ENCODE data around the gene ARHGEF11.
A peak's percentile ranks its signal among the peaks of the same experiment; 100 is the strongest.

Gene ARHGEF11

GRCh38 chr1:157000686-157001085 is 44.9 kb downstream of the ARHGEF11 start:
- no peak for DNase-seq (ENCODE audit: low read depth in 2 of 2)

DNA sequence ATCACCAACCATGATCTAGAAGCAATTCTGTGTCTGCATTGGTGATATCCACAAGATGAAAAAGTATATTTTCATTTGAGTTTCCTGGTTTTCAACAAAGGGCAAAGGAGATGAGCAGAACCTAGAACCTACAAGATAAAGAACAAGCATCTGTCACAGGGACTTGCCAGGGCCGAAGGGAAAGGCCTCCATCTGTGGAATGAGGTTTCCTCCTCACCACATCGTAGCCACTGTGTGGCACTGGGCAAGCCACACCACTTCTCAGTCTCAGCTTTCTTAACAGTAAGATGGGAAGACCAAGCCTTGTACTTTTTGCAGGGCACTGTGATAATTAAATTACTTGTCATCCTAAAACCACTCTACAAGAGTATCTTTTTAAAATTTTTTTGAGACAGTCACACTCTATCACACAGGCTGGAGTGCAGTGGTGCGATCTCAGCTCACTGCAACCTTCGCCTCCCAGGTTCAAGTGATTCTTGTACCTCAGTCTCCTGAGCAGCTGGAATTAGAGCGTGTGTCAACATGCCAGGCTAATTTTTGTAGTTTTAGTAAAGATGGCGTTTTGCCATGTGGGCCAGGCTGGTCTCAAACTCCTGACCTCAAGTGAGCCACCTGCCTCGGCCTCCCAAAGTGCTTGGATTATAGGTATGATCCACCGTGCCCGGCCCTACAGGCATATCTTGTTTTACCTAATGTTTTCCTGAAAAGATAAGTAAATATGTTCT is 45.8 kb downstream of the ARHGEF11 start:
- DNase-seq (ENCODE audit: low read depth in 2 of 2) = no peak

DNA sequence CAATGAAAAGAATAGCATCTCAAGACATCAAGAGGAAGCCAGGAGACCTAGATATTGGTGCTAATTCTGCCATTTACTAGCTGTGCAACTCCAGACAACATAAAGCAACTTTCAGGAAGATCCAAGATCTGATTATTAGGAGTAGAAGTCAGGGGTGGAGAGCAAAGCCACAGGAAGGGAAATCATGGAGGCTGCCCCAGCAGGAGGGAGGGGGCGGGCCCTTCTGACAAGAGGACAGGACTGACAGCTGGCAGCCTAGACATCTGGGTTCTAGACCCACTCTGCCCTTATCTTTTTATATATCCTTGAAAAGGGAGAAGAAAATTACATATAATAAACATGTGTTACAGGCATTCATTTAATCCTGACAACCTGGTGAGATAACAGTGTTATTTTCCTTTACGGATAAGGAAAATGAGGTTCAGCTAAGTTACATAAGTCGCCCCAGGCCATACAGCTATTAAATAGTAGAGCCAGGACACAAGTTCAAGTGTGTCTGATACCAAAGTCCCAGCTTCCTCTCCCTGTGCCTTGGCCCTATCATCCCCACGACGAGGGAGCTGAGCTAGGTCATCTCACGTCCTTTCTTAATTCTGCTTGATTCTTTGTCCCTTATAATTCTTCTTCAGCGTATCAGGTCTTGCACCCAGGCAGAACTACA is 46.6 kb downstream of the ARHGEF11 start:
- DNase-seq (ENCODE audit: low read depth in 2 of 2) = no peak

- no peak for DNase-seq (ENCODE audit: low read depth in 2 of 2)
Observed at GRCh38 chr1:156998301-156998700, 47.2 kb downstream of the ARHGEF11 start.

DNA sequence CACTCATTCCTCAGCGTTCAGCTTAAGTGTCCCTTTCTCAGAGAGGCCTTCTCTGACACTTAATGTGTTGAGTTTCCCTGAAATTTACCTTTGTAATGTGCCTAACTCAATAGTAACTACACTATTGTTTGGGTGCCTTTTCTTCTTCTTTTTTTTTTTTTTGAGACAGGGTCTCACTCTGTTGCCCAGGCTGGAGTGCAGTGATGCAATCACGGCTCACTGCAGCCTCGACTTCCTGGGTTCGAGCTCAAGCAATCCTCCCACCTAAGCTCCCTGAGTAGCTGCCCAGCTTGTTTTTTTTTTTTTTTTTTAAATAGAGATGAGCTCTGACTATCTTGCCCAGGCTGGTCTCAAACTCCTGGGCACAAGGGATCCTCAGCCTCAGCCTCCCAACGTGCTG is 50.1 kb downstream of the ARHGEF11 start:
- DNase-seq (ENCODE audit: low read depth in 2 of 2) = no peak

DNA sequence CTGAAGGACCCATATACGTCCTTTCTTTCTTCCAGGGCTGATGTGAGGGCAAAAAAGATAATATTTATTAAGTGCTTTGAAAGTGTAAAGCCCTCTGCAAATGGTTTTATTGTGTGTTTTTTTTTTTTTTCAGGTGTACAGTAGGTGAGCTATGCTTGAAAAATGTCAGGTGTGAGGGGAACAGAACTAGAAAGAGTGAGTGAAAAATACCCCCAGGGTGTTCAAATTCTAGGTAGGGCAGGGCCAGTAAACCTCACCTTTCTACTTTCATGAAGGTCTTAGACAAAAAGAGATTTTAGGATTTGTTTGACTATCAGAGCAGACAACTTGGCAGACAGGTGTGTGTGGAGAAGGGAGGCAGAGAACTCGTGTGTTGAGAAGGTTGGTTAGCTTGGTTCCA is 51.3 kb downstream of the ARHGEF11 start:
- no peak for DNase-seq (ENCODE audit: low read depth in 2 of 2)

GRCh38 chr1:156993426-156994147 is 52.0 kb downstream of the ARHGEF11 start:
- DNase-seq (ENCODE audit: low read depth in 2 of 2) = no peak

DNA sequence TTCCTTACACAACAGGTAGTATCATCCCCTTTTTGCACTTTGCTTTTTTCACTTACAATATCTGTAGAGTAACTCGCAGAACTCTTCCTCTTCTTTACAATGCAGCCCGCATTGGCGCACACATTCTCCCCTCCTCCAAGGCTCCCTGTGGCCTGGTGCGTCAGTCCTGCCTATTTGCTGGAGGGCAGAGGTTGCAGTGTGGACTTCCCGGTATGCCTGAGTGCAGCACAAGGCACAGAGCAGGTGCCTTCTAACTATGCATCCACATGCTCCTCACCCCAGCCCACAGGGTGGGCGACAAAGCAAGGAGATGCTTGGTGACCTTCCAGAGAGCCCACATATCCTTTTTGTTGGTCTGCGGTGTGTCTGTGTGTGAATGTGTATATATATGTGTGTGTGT is 53.3 kb downstream of the ARHGEF11 start:
- no peak for DNase-seq (ENCODE audit: low read depth in 2 of 2)

DNA sequence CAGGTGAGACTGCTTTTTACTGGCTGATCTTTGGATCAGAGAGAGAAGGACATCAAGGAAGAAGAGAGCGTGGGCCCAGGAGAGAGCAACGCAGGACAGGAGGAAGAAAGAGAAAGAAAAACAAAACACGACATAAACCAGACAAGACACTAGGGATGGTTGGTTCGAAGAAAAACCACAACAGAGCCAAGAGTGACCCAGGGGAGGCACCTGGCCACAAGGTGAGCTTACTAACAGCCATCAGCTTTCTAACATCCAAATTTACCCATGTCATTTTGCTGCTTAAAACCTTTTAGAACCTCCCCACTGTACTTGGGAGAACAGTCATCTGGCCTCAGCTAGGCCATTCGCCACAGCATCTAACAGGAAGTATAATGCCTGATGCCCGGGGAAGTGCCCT is 57.8 kb downstream of the ARHGEF11 start:
- no peak for DNase-seq (ENCODE audit: low read depth in 2 of 2)

- no peak for DNase-seq (ENCODE audit: low read depth in 2 of 2)
Observed at GRCh38 chr1:156980551-156980950, 65.0 kb downstream of the ARHGEF11 start.

GRCh38 chr1:156975084-156975483 is 70.5 kb downstream of the ARHGEF11 start:
- DNase-seq (ENCODE audit: low read depth in 2 of 2) = no peak

DNA sequence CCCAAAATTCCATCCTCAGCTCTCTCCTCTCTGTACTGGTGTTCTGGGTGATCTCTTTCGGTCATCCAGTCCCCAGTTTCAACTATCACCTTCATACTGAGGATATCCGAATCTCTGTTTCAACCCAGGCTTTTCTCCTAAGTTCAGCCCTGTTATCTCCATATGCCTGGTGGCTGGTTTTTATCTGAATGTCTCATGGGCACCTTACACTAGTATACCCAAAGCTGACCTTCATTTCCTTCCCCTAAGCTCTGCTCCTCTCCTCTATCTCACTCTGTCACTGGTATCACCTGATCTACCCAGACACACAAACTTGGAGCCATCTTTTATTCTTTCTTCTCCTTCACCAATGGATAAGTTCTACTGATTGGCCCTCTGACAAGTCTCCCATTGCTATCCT is 72.1 kb downstream of the ARHGEF11 start:
- DNase-seq (ENCODE audit: low read depth in 2 of 2) = no peak

DNA sequence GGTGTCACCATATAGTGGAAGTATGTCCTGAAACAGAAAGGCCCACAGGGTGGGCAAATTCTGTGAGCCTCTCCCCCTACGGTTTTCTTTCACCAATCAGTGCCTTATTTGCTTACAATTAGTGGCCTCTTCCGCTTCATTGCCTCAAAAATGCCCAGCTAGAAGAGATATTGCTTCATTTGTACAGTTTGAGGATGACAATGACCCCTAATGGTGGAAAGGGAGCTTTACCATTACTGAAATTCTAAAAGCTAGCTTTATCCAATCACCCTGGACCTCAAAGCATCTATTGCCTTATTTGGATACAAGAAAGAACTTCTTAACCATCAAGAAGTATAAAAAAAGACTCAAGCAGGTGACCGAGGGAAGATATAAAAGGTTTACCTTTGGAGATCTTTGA is 75.5 kb downstream of the ARHGEF11 start:
- no peak for DNase-seq (ENCODE audit: low read depth in 2 of 2)

GRCh38 chr1:156969496-156969895 is 76.0 kb downstream of the ARHGEF11 start:
- no peak for DNase-seq (ENCODE audit: low read depth in 2 of 2)

- DNase-seq (ENCODE audit: low read depth in 2 of 2) = no peak
Observed at GRCh38 chr1:156964441-156964840, 81.1 kb downstream of the ARHGEF11 start.

- DNase-seq (ENCODE audit: low read depth in 2 of 2) = peak in 1 of 2 donors; percentile 3
Observed at GRCh38 chr1:156963621-156964020, 81.9 kb downstream of the ARHGEF11 start.

GRCh38 chr1:156961709-156962108 is 83.8 kb downstream of the ARHGEF11 start:
- DNase-seq (ENCODE audit: low read depth in 2 of 2) = no peak

DNA sequence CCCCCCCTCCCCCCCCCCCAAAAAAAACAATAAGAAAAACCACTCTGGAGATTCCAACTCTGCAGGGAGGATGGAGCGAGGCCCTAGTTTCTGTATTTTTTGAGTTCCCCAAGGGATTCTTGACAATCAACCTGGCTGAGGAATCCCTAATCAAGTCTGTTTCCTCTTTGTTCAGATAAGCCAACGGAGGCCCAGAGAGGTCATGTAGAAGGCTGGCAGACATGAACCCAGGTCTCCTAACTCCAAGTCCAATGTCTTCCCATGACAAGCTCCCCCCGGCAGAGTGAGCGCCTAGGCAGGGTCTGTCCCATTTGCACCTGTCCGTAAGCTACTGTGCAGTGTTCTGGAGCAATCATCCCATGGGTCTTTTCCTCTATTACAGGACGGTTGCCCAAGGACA is 85.6 kb downstream of the ARHGEF11 start:
- DNase-seq (ENCODE audit: low read depth in 2 of 2) = no peak

- DNase-seq (ENCODE audit: low read depth in 2 of 2) = no peak
Observed at GRCh38 chr1:156959414-156959813, 86.1 kb downstream of the ARHGEF11 start.

DNA sequence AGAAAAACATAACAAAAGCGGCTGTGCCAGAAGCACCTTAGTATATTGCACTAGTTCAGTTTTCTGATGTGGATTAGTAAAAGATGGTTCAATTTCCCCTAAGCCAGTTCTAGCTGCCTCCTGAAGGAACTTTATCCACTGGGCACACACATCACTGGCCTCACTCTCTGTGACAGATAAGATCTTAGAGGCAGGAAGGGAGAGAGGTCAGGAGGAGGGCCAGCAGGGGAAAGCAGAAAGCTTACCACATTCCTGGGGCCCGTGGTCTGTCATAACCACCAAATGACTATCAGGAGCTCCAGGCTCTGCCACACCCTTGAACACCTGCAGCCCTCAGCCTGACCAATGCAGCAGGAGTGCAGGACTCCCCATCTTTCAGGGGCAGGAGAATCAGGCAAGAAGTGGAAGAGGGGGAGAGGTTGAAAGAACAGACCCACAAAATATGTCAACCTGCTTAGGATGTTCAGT is 87.3 kb downstream of the ARHGEF11 start:
- DNase-seq (ENCODE audit: low read depth in 2 of 2) = no peak

GRCh38 chr1:156957634-156958033 is 87.9 kb downstream of the ARHGEF11 start:
- no peak for DNase-seq (ENCODE audit: low read depth in 2 of 2)

DNA sequence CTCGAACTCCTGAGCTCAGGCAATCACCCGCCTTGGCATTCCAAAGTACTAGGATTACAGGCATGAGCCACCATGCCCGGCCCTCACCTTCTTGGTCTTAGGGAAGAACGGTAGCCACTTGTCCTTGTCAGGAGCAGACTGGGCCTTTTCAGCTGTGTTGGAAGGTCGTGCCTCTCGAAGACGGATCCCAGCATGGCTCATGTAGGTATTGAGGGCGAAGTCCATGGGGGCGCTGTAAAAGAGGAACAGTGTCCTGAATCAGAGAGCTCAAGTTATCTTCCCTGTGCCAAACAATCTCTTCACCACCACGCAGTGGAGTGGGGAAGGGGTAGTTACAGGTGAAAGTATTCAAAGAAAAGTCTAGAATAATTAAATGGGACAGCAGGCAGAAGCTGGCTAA is 89.2 kb downstream of the ARHGEF11 start:
- no peak for DNase-seq (ENCODE audit: low read depth in 2 of 2)

DNA sequence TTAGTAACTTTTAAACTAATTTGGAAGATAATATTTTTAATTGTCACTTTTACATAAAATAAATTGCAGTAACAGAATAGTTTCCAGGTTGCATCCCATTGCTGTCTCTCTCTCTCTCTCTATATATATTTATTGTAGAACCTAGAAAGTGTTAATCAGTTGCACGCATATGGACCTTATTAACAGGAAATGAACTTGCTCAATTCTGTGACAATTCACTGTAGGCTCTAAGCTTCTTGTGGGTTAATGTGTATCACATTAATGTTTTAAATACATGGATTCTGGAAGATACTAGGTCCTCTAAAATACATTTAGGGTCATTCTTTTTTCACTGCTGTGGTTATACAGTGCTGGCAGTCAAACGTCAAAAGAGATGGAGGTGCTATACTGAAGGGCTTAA is 92.0 kb downstream of the ARHGEF11 start:
- no peak for DNase-seq (ENCODE audit: low read depth in 2 of 2)
